IMR-90 (cell line): Measurements from ENCODE around the gene TULP3. TPM values are rescaled to one million over a fixed set of nuclear protein-coding genes. Genes with fewer than 3 reads are reported as not detected.

ENCODE experiments used
- ATAC-seq: fragments of 200-7000 bp; cut with Tn5 transposase; 2 replicates; pipeline ENCODE4 v1.9.1; 2020; ENCODE audit warnings: low read depth, mild to moderate bottlenecking, moderate library complexity
- BruUV-seq: library from RNA; stranded (reverse); fragments of 400-500 nt; replicated peaks from 2 replicates; lab custom pipeline; 2021; lab: Mats Ljungman, UMichigan
- CTCF ChIA-PET: fragments of 300-600 bp; formaldehyde crosslinking; extraction: SDS; loops from one replicate; lab custom pipeline; 2021; ENCODE audit warnings: antibody characterized with exemption; lab: Yijun Ruan, JAX
- POLR2A ChIA-PET: fragments of 300-600 bp; sonication (Branson Sonifier 250); formaldehyde crosslinking; loops from one replicate; lab custom pipeline; 2022; ENCODE audit warnings: antibody characterized with exemption; ENCODE audit not compliant: unreplicated experiment; lab: Charles Lee
- DNase-seq: peaks from one replicate; pipeline ENCODE4 v3.0.0; 2013
- H2AFZ ChIP-seq: replicated peaks from 2 replicates; pipeline ENCODE3; 2013; ENCODE audit warnings: low read length, mild to moderate bottlenecking; ENCODE audit not compliant: poor library complexity
- H2AK5ac ChIP-seq: 2 replicates; pipeline ENCODE4 v1.6.1; 2013; ENCODE audit warnings: low read depth, low read length, inconsistent platforms
- H2AK9ac ChIP-seq: replicated peaks from 2 replicates; pipeline ENCODE3; 2013; ENCODE audit warnings: mild to moderate bottlenecking, low read depth, low read length, moderate library complexity; ENCODE audit not compliant: poor library complexity
- H2BK120ac ChIP-seq: 2 replicates; pipeline ENCODE4 v1.6.1; 2013; ENCODE audit warnings: low read depth, low read length, inconsistent platforms
- H2BK15ac ChIP-seq: 3 replicates; pipeline ENCODE4 v1.6.1; 2013; ENCODE audit warnings: low read depth, low read length, inconsistent platforms
- H2BK20ac ChIP-seq: 2 replicates; pipeline ENCODE4 v1.6.1; 2013; ENCODE audit warnings: low read depth, mild to moderate bottlenecking, inconsistent platforms, low read length, moderate library complexity
- H2BK5ac ChIP-seq: 2 replicates; pipeline ENCODE4 v1.6.1; 2013; ENCODE audit warnings: mild to moderate bottlenecking, low read depth, low read length, inconsistent platforms; ENCODE audit not compliant: poor library complexity, severe bottlenecking
- H3K14ac ChIP-seq: replicated peaks from 2 replicates; pipeline ENCODE4 v1.6.1; 2013; ENCODE audit warnings: low read depth, low read length, inconsistent platforms
- H3K18ac ChIP-seq: 2 replicates; pipeline ENCODE4 v1.6.1; 2013; ENCODE audit warnings: low read depth, low read length, control low read depth
- H3K23ac ChIP-seq: 2 replicates; pipeline ENCODE4 v1.6.1; 2013; ENCODE audit warnings: low read depth, low read length, inconsistent platforms
- H3K27ac ChIP-seq: 2 replicates; pipeline ENCODE4 v1.5.1; 2013; ENCODE audit warnings: mild to moderate bottlenecking, control low read depth, low read length; ENCODE audit not compliant: insufficient read depth
- H3K27me3 ChIP-seq: 2 replicates; pipeline ENCODE4 v1.6.1; 2013; ENCODE audit warnings: low read length; ENCODE audit not compliant: control insufficient read depth, insufficient read depth
- H3K36me3 ChIP-seq: 2 replicates; pipeline ENCODE4 v1.6.1; 2013; ENCODE audit warnings: low read length, mixed read lengths; ENCODE audit not compliant: control insufficient read depth, insufficient read depth
- H3K4ac ChIP-seq: 2 replicates; pipeline ENCODE4 v1.6.1; 2013; ENCODE audit warnings: low read depth, low read length, inconsistent platforms
- H3K4me1 ChIP-seq: 2 replicates; pipeline ENCODE4 v1.6.1; 2013; ENCODE audit warnings: low read length, mixed read lengths; ENCODE audit not compliant: control insufficient read depth, insufficient read depth
- H3K4me2 ChIP-seq: 2 replicates; pipeline ENCODE4 v1.6.1; 2013; ENCODE audit warnings: low read depth, mild to moderate bottlenecking, control low read depth, low read length, moderate library complexity
- H3K4me3 ChIP-seq: 2 replicates; pipeline ENCODE4 v1.5.1; 2013; ENCODE audit warnings: low read depth, mild to moderate bottlenecking, control low read depth, low read length, moderate library complexity; ENCODE audit not compliant: insufficient read depth
- H3K56ac ChIP-seq: 2 replicates; pipeline ENCODE4 v1.6.1; 2013; ENCODE audit warnings: low read length, inconsistent platforms; ENCODE audit not compliant: insufficient read depth; ENCODE audit errors: extremely low read depth
- H3K79me1 ChIP-seq, 2 experiments: 2 replicates each; pipeline ENCODE4 v1.6.1; 2013; ENCODE audit warnings: low read length in 2 of 2, inconsistent platforms in 1 of 2, low read depth in 1 of 2
- H3K9ac ChIP-seq: 2 replicates; pipeline ENCODE4 v1.6.1; 2013; ENCODE audit warnings: low read depth, low read length, control low read depth
- H3K9me1 ChIP-seq: 2 replicates; pipeline ENCODE4 v1.6.1; 2013; ENCODE audit warnings: low read length, inconsistent platforms; ENCODE audit not compliant: insufficient read depth
- H3K9me3 ChIP-seq: 2 replicates; pipeline ENCODE4 v1.6.1; 2013; ENCODE audit warnings: low read length; ENCODE audit not compliant: control insufficient read depth, insufficient read depth
- H4K20me1 ChIP-seq: 2 replicates; pipeline ENCODE4 v1.6.1; 2013; ENCODE audit warnings: low read length, inconsistent platforms; ENCODE audit not compliant: insufficient read depth
- H4K5ac ChIP-seq: 2 replicates; pipeline ENCODE4 v1.6.1; 2013; ENCODE audit warnings: mild to moderate bottlenecking, low read depth, low read length, control low read depth
- H4K8ac ChIP-seq, 2 experiments: 2 replicates each; pipeline ENCODE4 v1.6.1; 2013; ENCODE audit warnings: low read depth in 2 of 2, low read length in 2 of 2, control low read depth in 1 of 2, inconsistent platforms in 1 of 2
- H4K91ac ChIP-seq: 2 replicates; pipeline ENCODE4 v1.6.1; 2013; ENCODE audit warnings: low read depth, low read length, inconsistent platforms; ENCODE audit not compliant: insufficient read depth
- BHLHE40 ChIP-seq: fragments of 150-350 bp; IDR thresholded peaks from 2 replicates; pipeline ENCODE4 v1.6.1; 2016; ENCODE audit warnings: mild to moderate bottlenecking, low read depth, low read length
- CEBPB ChIP-seq: IDR thresholded peaks from 2 replicates; pipeline ENCODE4 v1.6.1; 2012; ENCODE audit warnings: low read depth, low read length, improper control_type of control experiment
- MAZ ChIP-seq: IDR thresholded peaks from 2 replicates; pipeline ENCODE4 v1.6.1; 2012; ENCODE audit warnings: low read depth, mild to moderate bottlenecking, low read length, improper control_type of control experiment, moderate library complexity, borderline replicate concordance
- POLR2A ChIP-seq: IDR thresholded peaks from 2 replicates; pipeline ENCODE4 v1.6.1; 2012; ENCODE audit warnings: mild to moderate bottlenecking, low read depth, low read length
- RFX5 ChIP-seq: IDR thresholded peaks from 2 replicates; pipeline ENCODE4 v1.8.0; 2012; ENCODE audit warnings: low read depth, mild to moderate bottlenecking, low read length, moderate library complexity
- WGBS, 2 experiments: methylation state at CpG; one replicate each; pipeline versions ENCODE4 v1.1.5 to v1.1.7; 2013; ENCODE audit warnings: missing lambda C conversion rate in 2 of 2; ENCODE audit not compliant: insufficient read length in 1 of 2; ENCODE audit errors: extremely low coverage in 2 of 2; 5-methylcytosine and 5-hydroxymethylcytosine counted together
- dilution Hi-C: fragments of 300-500 bp; cut with HindIII; formaldehyde crosslinking; loops from one replicate; pipeline ENCODE4 v1.14.3; 2018; ENCODE audit warnings: low sequenced_read_pairs; ENCODE audit not compliant: unreplicated experiment
- in situ Hi-C: fragments of 300-500 bp; cut with MboI; formaldehyde crosslinking; loops from 3 replicates; pipeline ENCODE4 v1.14.3; 2019; ENCODE audit warnings: low sequenced_read_pairs, inconsistent platforms, mixed read lengths
- intact Hi-C: fragments of 100-400 bp; cut with micrococcal nuclease; formaldehyde crosslinking; loops from 2 replicates; pipeline ENCODE4 v1.10.0; 2022
- polyA plus RNA-seq, 3 experiments: library from polyadenylated mRNA; depleted of rRNA; stranded (reverse); fragments of >200 nt; gene quantifications; 2 replicates each; pipeline ENCODE4 v1.2.3, GENCODE V29; 2012; ENCODE audit warnings: low replicate concordance in 1 of 3
- total RNA-seq: library from RNA; depleted of rRNA; stranded (reverse); fragments of >200 nt; gene quantifications from 2 replicates; pipeline ENCODE4 v1.2.3, GENCODE V29; 2012

The TULP3 gene
- total and polyA plus RNA-seq, 2 of the 4 experiments (the other 2 are of a cell fraction) = 35.2 to 35.5 TPM

- H3K18ac ChIP-seq = no peak overlapping the region
- H3K4ac ChIP-seq = no peak overlapping the region
- H3K9me1 ChIP-seq = no peaks in the 10 kb centered on the region
- TF ChIP-seq POLR2A (no peak), BHLHE40 (no peak), CEBPB (no peak), RFX5 (no peak), MAZ (no peak)
- no peak overlapping the region for H3K14ac ChIP-seq
- H2AK9ac ChIP-seq = no peak overlapping the region
- dilution Hi-C loops = no loop called here
- H4K20me1 ChIP-seq = no peaks in the 10 kb centered on the region
- no peaks in the 10 kb centered on the region for H3K27me3 ChIP-seq
- intact Hi-C loops = no loop called here
- DNase-seq = no peak
- in situ Hi-C loops = no loop called here
- peaks cover 43% of the 10 kb centered on the region for H3K36me3 ChIP-seq
- H2BK20ac ChIP-seq = no peak overlapping the region
- H3K9me3 ChIP-seq = no peaks in the 10 kb centered on the region
- WGBS, 2 experiments = no CpG with 5 or more reads among the region's 3 CpGs
- no peak overlapping the region for H3K23ac ChIP-seq
- H2AFZ ChIP-seq = no peak overlapping the region
- POLR2A ChIA-PET = no interaction called here
- CTCF ChIA-PET = no interaction called here
- H3K4me2 ChIP-seq = no peak overlapping the region
- no peaks in the 10 kb centered on the region for H3K79me1 ChIP-seq
- H3K27ac ChIP-seq = no peak overlapping the region
- H4K5ac ChIP-seq = no peak overlapping the region
- no peak overlapping the region for H2BK5ac ChIP-seq
- H2BK120ac ChIP-seq = no peak overlapping the region
- H3K9ac ChIP-seq = no peak overlapping the region
- no TSS peak for BruUV-seq
- ATAC-seq = no peak
- H4K8ac ChIP-seq = no peak overlapping the region
- no peak overlapping the region for H4K91ac ChIP-seq
- no peak overlapping the region for H3K4me3 ChIP-seq
- no peaks in the 10 kb centered on the region for H3K4me1 ChIP-seq
- H3K56ac ChIP-seq = no peak overlapping the region
- no peak overlapping the region for H2BK15ac ChIP-seq
- no peak overlapping the region for H2AK5ac ChIP-seq
Measured at GRCh38 chr12:2937500-2937899, 46.8 kb downstream of the TULP3 start.
